Spinal cord (tissue), 10 donors: ENCODE measurements around the gene ZNF10. TPM values are rescaled to one million over a fixed set of nuclear protein-coding genes. Genes with fewer than 3 reads are reported as not detected.
A peak's percentile ranks its signal among the peaks of the same experiment; 100 is the strongest.

Experiments
- DNase-seq, 6 donors: peaks; one replicate each; pipeline versions ENCODE4 v3.0.0 to v3.0.0-alpha.2; 2013 to 2015; ENCODE audit warnings: low spot score in 6 of 6, low read depth in 4 of 6
- H3K27ac ChIP-seq: one replicate; pipeline ENCODE4 v1.5.1; 2013; ENCODE audit warnings: low read depth, low read length, control low read depth
- H3K27me3 ChIP-seq: one replicate; pipeline ENCODE4 v1.6.1; 2013; ENCODE audit warnings: low read length; ENCODE audit not compliant: control insufficient read depth, insufficient read depth
- H3K36me3 ChIP-seq: one replicate; pipeline ENCODE4 v1.6.1; 2013; ENCODE audit warnings: low read length; ENCODE audit not compliant: control insufficient read depth, insufficient read depth
- H3K4me1 ChIP-seq: one replicate; pipeline ENCODE4 v1.6.1; 2013; ENCODE audit warnings: low read length; ENCODE audit not compliant: control insufficient read depth, insufficient read depth
- H3K4me3 ChIP-seq: one replicate; pipeline ENCODE4 v1.5.1; 2013; ENCODE audit warnings: low read depth, low read length, control low read depth
- H3K9me3 ChIP-seq: one replicate; pipeline ENCODE4 v1.6.1; 2013; ENCODE audit warnings: low read length; ENCODE audit not compliant: control insufficient read depth, insufficient read depth
- WGBS: methylation state at CpG from one replicate; pipeline ENCODE4 v1.1.5; 2013; ENCODE audit warnings: missing lambda C conversion rate; ENCODE audit not compliant: insufficient coverage; 5-methylcytosine and 5-hydroxymethylcytosine counted together
- long read RNA-seq, 4 donors: transcript quantifications; one replicate each; lab custom pipeline, GENCODE V29; 2026
- polyA plus RNA-seq, 2 donors: library from polyadenylated mRNA; unstranded; fragments of 120-200 nt; gene quantifications; one replicate each; pipeline ENCODE4 v1.2.1, GENCODE V29; 2013; ENCODE audit not compliant: insufficient read length in 2 of 2
- total RNA-seq, 2 donors: library from RNA; depleted of rRNA in 1 of 2; stranded (reverse); fragments of 120-200 nt in 1 of 2; fragments of >200 nt in 1 of 2; gene quantifications; one replicate each; pipeline versions ENCODE4 v1.2.3 to v1.2.4, GENCODE V29; 2013 to 2014
- donor health status: healthy.

The ZNF10 gene
- total RNA-seq: 10 to 100 TPM; 16.8 to 24.8 TPM
- polyA plus RNA-seq: 10 to 100 TPM; 15.1 to 18.5 TPM
- long read RNA-seq, donor 1, partial matches to known transcripts: 0 of 2 reads
- long read RNA-seq, donor 1, other reads (novel, unspliced or antisense): 0 of 2 reads
- long read RNA-seq, donor 2, partial matches to known transcripts: 0 of 1 reads
- long read RNA-seq, donor 2, other reads (novel, unspliced or antisense): 0 of 1 reads
- long read RNA-seq, donor 3, partial matches to known transcripts: 0 of 2 reads
- long read RNA-seq, donor 3, other reads (novel, unspliced or antisense): 0 of 2 reads
- long read RNA-seq, donor 4, partial matches to known transcripts: 0 of 1 reads
- long read RNA-seq, donor 4, other reads (novel, unspliced or antisense): 0 of 1 reads

GRCh38 chr12:133130038-133130807 lies at the start of gene ZNF10, which contains the start of gene ZNF891:
TSS of gene ZNF10 (plus strand) at chr12:133130627. CDS start at chr12:133144493, 13,866 bp downstream.
TSS of gene ZNF891 (minus strand) at chr12:133130274. CDS start at chr12:133121918, 8,356 bp downstream.
- DNase-seq: peak; percentile 83 to 98 (median 90)
- Histone ChIP-seq H3K9me3 (peaks cover 25% of the 10 kb centered on the region), H3K4me1 (no peaks in the 10 kb centered on the region), H3K27me3 (no peaks in the 10 kb centered on the region), H3K36me3 (peaks cover 20% of the 10 kb centered on the region), H3K4me3 (peak within 1 kb of the TSS; percentile 91), H3K27ac (peak within 1 kb of the TSS; percentile 96)
- WGBS: under 1% methylated on average over 87 of the region's 87 CpGs

DNA sequence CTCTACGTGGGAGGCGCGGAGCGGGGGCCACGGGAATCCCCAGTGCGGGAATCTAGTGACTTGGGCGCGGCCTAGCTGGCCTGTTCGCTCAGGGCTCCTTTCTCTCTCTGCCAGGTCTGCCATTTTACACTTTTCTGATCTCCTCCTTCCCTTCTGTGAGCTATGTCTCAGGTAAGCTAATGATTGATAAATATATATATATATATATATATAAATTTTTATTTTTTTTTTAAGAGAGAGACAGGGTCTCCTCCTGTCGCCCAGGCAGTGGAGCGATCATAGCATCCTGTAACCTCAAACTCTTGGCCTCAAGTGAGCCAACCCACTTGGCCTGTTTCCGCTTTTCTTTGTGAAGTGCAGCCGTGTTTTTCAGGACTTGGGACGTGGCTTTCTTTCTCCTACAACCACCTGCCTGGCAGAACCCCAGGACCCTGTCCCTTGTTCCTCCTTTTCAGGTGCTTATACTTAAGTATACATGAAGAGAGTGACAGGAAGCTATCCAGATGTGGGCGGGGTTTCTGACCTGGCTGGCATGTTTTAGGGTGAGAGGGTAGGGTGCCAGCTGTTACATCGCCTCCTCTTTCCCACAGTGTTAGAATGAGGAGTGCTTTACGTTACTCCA lies 49.2 kb upstream of the ZNF10 start:
- peaks cover 21% of the 10 kb centered on the region for H3K9me3 ChIP-seq
- 24% methylated on average over 12 of the region's 17 CpGs for WGBS
- peak in 1 of 6 donors; percentile 8 for DNase-seq

DNA sequence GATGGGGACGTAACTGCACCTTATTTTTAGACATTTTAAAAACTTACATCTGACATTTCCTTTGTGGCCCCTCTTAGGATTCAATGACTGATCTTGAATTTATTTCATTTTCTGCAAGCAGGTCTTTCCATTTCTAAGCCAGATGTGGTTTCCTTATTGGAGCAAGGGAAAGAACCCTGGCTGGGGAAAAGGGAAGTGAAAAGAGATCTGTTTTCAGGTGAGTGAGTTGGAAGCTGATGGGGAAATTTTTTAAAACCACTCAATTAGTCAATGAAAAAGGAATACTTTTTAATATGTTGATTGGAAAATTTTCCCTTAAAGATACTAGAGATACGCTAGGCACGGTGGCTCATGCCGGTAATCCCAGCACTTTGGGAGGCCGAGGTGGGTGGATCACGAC lies 47.1 kb upstream of the ZNF10 start:
- Histone ChIP-seq H3K9me3 (peaks cover 16% of the 10 kb centered on the region), H3K36me3 (peaks cover 28% of the 10 kb centered on the region)

More for the DNA sequence above, 49.2 kb upstream of the ZNF10 start:
- peaks cover 7% of the 10 kb centered on the region for H3K4me1 ChIP-seq
- H3K4me3 ChIP-seq: peak overlapping the region; percentile 83
- H3K27ac ChIP-seq: peak overlapping the region; percentile 100
- H3K27me3 ChIP-seq: no peaks in the 10 kb centered on the region
- peaks cover 22% of the 10 kb centered on the region for H3K36me3 ChIP-seq

GRCh38 chr12:133105620-133106019 lies 24.8 kb upstream of the ZNF10 start:
- DNase-seq: no peak
- Histone ChIP-seq H3K4me1 (no peaks in the 10 kb centered on the region), H3K27me3 (no peaks in the 10 kb centered on the region), H3K9me3 (peaks cover 58% of the 10 kb centered on the region), H3K4me3 (no peak overlapping the region), H3K36me3 (peaks cover 16% of the 10 kb centered on the region), H3K27ac (no peak overlapping the region)
- 100% methylated on average over 2 of the region's 3 CpGs for WGBS

More for the DNA sequence above, 47.1 kb upstream of the ZNF10 start:
- Histone ChIP-seq H3K27ac (no peak overlapping the region), H3K27me3 (no peaks in the 10 kb centered on the region), H3K4me3 (no peak overlapping the region), H3K4me1 (peaks cover 7% of the 10 kb centered on the region)
- 97% methylated on average over 4 of the region's 6 CpGs for WGBS
- DNase-seq: no peak

DNA sequence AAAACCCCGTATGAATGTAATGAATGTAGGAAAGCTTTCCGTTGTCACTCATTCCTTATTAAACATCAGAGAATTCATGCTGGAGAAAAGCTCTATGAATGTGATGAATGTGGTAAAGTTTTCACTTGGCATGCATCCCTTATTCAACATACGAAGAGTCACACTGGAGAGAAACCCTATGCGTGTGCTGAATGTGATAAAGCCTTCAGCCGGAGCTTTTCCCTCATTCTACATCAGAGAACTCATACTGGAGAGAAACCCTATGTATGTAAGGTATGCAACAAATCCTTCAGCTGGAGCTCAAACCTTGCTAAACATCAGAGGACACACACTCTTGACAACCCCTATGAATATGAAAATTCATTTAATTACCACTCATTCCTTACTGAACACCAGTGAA lies 24.2 kb upstream of the ZNF10 start:
- H3K36me3 ChIP-seq: peaks cover 12% of the 10 kb centered on the region
- H3K4me3 ChIP-seq: no peak overlapping the region
- H3K27ac ChIP-seq: no peak overlapping the region
- DNase-seq: no peak
- no CpG with 5 or more reads among the region's 5 CpGs for WGBS
- no peaks in the 10 kb centered on the region for H3K27me3 ChIP-seq
- peaks cover 59% of the 10 kb centered on the region for H3K9me3 ChIP-seq
- no peaks in the 10 kb centered on the region for H3K4me1 ChIP-seq

GRCh38 chr12:133107121-133107520 lies 23.3 kb upstream of the ZNF10 start:
- WGBS: no CpG with 5 or more reads among the region's 1 CpG
- H3K9me3 ChIP-seq: peaks cover 62% of the 10 kb centered on the region
- peaks cover 8% of the 10 kb centered on the region for H3K36me3 ChIP-seq
- no peak overlapping the region for H3K27ac ChIP-seq
- H3K4me3 ChIP-seq: no peak overlapping the region
- H3K4me1 ChIP-seq: no peaks in the 10 kb centered on the region
- H3K27me3 ChIP-seq: no peaks in the 10 kb centered on the region
- no peak for DNase-seq

- Histone ChIP-seq H3K36me3 (peaks cover 5% of the 10 kb centered on the region), H3K27ac (no peak overlapping the region), H3K27me3 (no peaks in the 10 kb centered on the region), H3K4me3 (no peak overlapping the region), H3K9me3 (peaks cover 59% of the 10 kb centered on the region), H3K4me1 (no peaks in the 10 kb centered on the region)
- WGBS: no CpG with 5 or more reads among the region's 2 CpGs
- DNase-seq: no peak
Observed at GRCh38 chr12:133108150-133108549, 22.3 kb upstream of the ZNF10 start.

- no peaks in the 10 kb centered on the region for H3K27me3 ChIP-seq
- H3K4me3 ChIP-seq: no peak overlapping the region
- WGBS: no CpG with 5 or more reads among the region's 3 CpGs
- H3K27ac ChIP-seq: no peak overlapping the region
- H3K4me1 ChIP-seq: no peaks in the 10 kb centered on the region
- H3K9me3 ChIP-seq: peaks cover 61% of the 10 kb centered on the region
- H3K36me3 ChIP-seq: peaks cover 19% of the 10 kb centered on the region
- no peak for DNase-seq
Observed at GRCh38 chr12:133120385-133121191, 9.8 kb upstream of the ZNF10 start.

DNA sequence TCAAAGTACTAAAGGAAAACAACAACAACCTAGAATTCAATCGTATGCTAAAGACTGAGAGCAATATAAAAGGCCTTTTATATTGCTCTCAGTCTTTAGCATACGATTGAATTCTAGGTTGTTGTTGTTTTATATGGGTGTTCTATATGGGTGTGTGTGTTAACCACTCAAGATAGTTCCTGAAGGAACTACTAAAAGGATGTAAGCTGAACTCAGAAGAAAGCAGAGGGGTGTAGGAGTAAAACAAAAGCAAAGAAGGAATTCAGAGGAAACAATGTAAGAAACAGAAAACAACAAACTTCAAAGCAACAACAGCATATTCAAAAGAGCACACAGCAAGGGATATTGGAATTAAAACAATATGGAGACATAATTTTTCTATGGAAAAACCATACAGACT lies 5.8 kb upstream of the ZNF10 start:
- WGBS: no CpG with 5 or more reads among the region's 2 CpGs
- no peak overlapping the region for H3K27ac ChIP-seq
- H3K9me3 ChIP-seq: peaks cover 55% of the 10 kb centered on the region
- H3K4me3 ChIP-seq: no peak overlapping the region
- no peaks in the 10 kb centered on the region for H3K27me3 ChIP-seq
- no peak for DNase-seq
- H3K4me1 ChIP-seq: no peaks in the 10 kb centered on the region
- H3K36me3 ChIP-seq: peaks cover 27% of the 10 kb centered on the region
